AG09319 (cell line): ENCODE results near the gene BCAS3.

Experiments
- DNase-seq: peaks from one replicate; pipeline ENCODE4 v3.0.0-alpha.2; 2010; ENCODE audit warnings: low read depth; ENCODE audit errors: extremely low read depth
- TF ChIP-seq, protein P1 (sequence below): IDR thresholded peaks from 2 replicates; pipeline ENCODE4 v1.5.1; 2011; ENCODE audit warnings: low read depth, mild to moderate bottlenecking, inconsistent platforms, low read length, moderate library complexity

Gene BCAS3

DNA sequence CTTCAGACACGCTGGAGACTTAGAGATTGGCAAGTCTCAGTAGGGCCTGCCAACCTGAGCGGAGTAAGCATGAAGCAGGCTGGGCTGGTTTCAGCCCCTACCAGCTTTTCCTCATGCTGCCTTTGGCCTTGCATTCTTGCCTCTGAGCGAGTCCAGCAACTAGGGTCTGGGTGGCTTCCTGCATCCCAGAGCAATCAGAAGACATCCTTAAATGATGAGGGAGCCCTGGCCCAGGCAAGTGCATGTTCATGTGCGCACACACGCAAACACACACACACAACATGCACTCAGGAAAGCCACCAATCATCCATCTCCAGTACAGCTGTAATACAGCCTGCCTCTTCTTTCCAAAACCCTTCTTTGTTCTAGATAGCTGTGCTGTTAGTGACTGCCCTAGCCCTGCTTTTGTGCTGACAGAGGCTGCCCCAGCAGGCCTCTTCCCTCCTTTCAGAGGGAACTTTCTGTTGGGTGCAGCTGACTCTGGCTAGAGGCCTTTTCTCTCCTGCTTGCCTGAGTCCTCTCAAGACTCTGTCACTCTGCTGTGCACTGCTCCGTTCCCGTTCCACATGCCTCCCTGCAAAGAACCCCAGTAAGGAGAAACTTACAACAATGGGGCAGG is 691.3 kb downstream of the BCAS3 start:
- TF ChIP-seq, protein P1, sequence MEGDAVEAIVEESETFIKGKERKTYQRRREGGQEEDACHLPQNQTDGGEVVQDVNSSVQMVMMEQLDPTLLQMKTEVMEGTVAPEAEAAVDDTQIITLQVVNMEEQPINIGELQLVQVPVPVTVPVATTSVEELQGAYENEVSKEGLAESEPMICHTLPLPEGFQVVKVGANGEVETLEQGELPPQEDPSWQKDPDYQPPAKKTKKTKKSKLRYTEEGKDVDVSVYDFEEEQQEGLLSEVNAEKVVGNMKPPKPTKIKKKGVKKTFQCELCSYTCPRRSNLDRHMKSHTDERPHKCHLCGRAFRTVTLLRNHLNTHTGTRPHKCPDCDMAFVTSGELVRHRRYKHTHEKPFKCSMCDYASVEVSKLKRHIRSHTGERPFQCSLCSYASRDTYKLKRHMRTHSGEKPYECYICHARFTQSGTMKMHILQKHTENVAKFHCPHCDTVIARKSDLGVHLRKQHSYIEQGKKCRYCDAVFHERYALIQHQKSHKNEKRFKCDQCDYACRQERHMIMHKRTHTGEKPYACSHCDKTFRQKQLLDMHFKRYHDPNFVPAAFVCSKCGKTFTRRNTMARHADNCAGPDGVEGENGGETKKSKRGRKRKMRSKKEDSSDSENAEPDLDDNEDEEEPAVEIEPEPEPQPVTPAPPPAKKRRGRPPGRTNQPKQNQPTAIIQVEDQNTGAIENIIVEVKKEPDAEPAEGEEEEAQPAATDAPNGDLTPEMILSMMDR, result no peak
- no peak for DNase-seq

DNA sequence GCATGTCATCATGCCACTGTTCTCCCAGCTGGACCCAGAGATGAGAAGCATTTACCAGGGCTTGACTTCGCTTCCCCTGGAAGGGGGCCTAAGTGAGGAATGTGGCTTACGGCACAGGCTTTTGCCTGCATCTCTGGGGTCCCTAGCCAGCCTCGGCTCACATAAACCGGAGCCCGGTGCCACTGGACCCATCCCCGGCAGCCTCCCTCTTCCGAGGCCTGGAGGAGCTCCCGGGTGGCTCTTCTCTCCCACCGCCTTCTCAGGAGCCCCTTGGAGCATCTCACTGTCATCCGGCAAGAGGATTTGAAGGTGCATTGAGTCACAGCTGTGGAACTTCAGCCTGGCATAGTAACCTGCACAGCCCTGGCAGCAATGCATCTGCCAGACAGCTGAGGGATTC is 692.1 kb downstream of the BCAS3 start:
- no peak for DNase-seq

GRCh38 chr17:61371179-61371578 is 693.5 kb downstream of the BCAS3 start:
- DNase-seq, result no peak
- TF ChIP-seq, protein P1, result no peak

More for the DNA sequence above, 692.1 kb downstream of the BCAS3 start:
- TF ChIP-seq, protein P1, result no peak

DNA sequence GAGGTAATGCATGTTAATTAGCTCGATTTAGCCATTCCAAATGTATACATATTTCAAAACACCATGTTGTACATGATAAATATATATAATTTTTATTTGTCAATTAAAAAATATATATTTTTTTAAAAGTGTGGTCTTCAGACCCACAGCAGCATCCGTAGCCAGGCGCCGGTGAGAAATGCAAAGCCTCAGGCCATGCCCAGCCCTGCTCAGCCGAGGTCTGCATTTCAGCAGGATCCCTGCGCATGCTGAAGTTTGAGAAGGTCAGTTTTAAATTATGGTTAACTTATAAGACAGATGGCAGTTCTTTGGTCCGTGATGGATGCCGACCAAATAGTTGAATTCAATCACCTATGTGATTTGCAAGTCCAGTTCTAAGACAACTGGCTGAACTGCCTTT is 694.0 kb downstream of the BCAS3 start:
- no peak for DNase-seq
- TF ChIP-seq, protein P1, result no peak

DNA sequence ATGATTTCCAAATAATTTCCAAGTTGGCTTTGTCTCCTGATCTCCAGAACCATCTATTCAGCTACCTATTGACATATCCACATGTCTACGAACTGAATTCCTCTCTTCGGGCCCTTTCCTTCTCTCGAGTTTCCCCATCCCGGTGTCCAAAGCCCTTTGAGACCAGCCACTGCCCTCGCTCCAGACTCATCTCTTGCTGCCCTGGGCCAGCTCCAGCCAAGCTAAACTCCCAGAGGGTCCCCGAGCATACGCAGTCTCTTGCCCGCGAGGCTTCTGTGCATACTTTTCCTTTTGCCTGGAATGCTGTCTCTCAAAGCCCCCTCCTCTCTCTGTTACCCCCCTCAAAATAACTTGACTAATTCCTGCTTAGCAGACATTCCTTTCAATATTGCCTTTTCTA is 694.8 kb downstream of the BCAS3 start:
- TF ChIP-seq, protein P1, result no peak
- DNase-seq, result no peak

GRCh38 chr17:61376931-61377838 is 699.5 kb downstream of the BCAS3 start:
- DNase-seq, result no peak
- TF ChIP-seq, protein P1, result no peak

GRCh38 chr17:61378658-61379456 is 701.2 kb downstream of the BCAS3 start:
- no peak for DNase-seq
- TF ChIP-seq, protein P1, result no peak
